PC-9 (cell line): ENCODE data around the gene PLGLB2.
"Not testable (repeated sequence)": the region's sequence is repeated elsewhere in the genome, so short reads cannot be mapped to it uniquely, and the experiment has no call there.

ENCODE experiments used
- CTCF ChIP-seq: fragments of 200-600 bp; sonication (generic); conservative IDR thresholded peaks from 2 replicates; pipeline ENCODE4 v1.6.1; 2017; ENCODE audit warnings: mixed run types, antibody characterized with exemption, mild to moderate bottlenecking, moderate library complexity
- EZH2 ChIP-seq: fragments of 200-600 bp; sonication (generic); IDR thresholded peaks from 2 replicates; pipeline ENCODE4 v1.8.0; 2017; ENCODE audit warnings: antibody characterized with exemption, low read depth

GRCh38 chr2:87704572-87705323 is 43.1 kb upstream of the PLGLB2 start:
- not testable (repeated sequence) for TF ChIP-seq CTCF, EZH2
